Mononuclear cell (primary cell): ENCODE measurements around the gene MADD. TPM values are rescaled to one million over a fixed set of nuclear protein-coding genes. Genes with fewer than 3 reads are reported as not detected.
A peak's percentile ranks its signal among the peaks of the same experiment; 100 is the strongest.

ENCODE experiments used
- H3K27me3 ChIP-seq: 2 replicates; pipeline ENCODE4 v1.6.0; 2011; ENCODE audit warnings: low read length, control low read depth; ENCODE audit not compliant: insufficient read depth
- H3K4me1 ChIP-seq: 2 replicates; pipeline ENCODE4 v1.5.1; 2011; ENCODE audit warnings: mild to moderate bottlenecking, low read length, control low read depth; ENCODE audit not compliant: insufficient read depth
- H3K4me3 ChIP-seq: 2 replicates; pipeline ENCODE4 v1.5.1; 2011; ENCODE audit warnings: mild to moderate bottlenecking, low read length, moderate library complexity
- H3K9me3 ChIP-seq: 2 replicates; pipeline ENCODE4 v1.5.1; 2011; ENCODE audit warnings: low read depth, mild to moderate bottlenecking, control low read depth, low read length
- total RNA-seq: library from RNA; depleted of rRNA; stranded (reverse); fragments of >200 nt; gene quantifications from one replicate; pipeline ENCODE4 v1.2.3, GENCODE V29; 2012

MADD gene
- total RNA-seq, 1 donor: 87.8 TPM

- Histone ChIP-seq H3K9me3 (no peaks in the 10 kb centered on the region), H3K4me3 (no peak overlapping the region), H3K27me3 (no peaks in the 10 kb centered on the region), H3K4me1 (peaks cover 22% of the 10 kb centered on the region)
Observed at GRCh38 chr11:47244448-47245350, 25.2 kb upstream of the MADD start.

GRCh38 chr11:47245611-47246357, 24.1 kb upstream of the MADD start:
- H3K4me3 ChIP-seq: no peak overlapping the region
- H3K27me3 ChIP-seq: no peaks in the 10 kb centered on the region
- H3K9me3 ChIP-seq: no peaks in the 10 kb centered on the region
- H3K4me1 ChIP-seq: peaks cover 25% of the 10 kb centered on the region

GRCh38 chr11:47247502-47247901, 22.4 kb upstream of the MADD start:
- Histone ChIP-seq H3K9me3 (no peaks in the 10 kb centered on the region), H3K4me1 (peaks cover 25% of the 10 kb centered on the region), H3K4me3 (no peak overlapping the region), H3K27me3 (no peaks in the 10 kb centered on the region)

- H3K9me3 ChIP-seq: no peaks in the 10 kb centered on the region
- H3K27me3 ChIP-seq: no peaks in the 10 kb centered on the region
- H3K4me1 ChIP-seq: peaks cover 25% of the 10 kb centered on the region
- H3K4me3 ChIP-seq: peak overlapping the region; percentile 63
Observed at GRCh38 chr11:47248304-47248663, 21.6 kb upstream of the MADD start.

GRCh38 chr11:47248664-47249377, 21.1 kb upstream of the MADD start, which contains the start of gene ACP2:
TSS of gene ACP2 (minus strand) at chr11:47248814. CDS start at chr11:47248789, 25 bp downstream.
- Histone ChIP-seq H3K27me3 (no peaks in the 10 kb centered on the region), H3K4me1 (peaks cover 26% of the 10 kb centered on the region), H3K9me3 (no peaks in the 10 kb centered on the region), H3K4me3 (peak within 1 kb of the TSS; percentile 63)

GRCh38 chr11:47249378-47249715, 20.6 kb upstream of the MADD start:
- Histone ChIP-seq H3K27me3 (no peaks in the 10 kb centered on the region), H3K4me1 (peaks cover 32% of the 10 kb centered on the region), H3K9me3 (no peaks in the 10 kb centered on the region), H3K4me3 (peak overlapping the region; percentile 63)

- no peak overlapping the region for H3K4me3 ChIP-seq
- H3K4me1 ChIP-seq: peaks cover 42% of the 10 kb centered on the region
- no peaks in the 10 kb centered on the region for H3K9me3 ChIP-seq
- H3K27me3 ChIP-seq: no peaks in the 10 kb centered on the region
Observed at GRCh38 chr11:47251751-47252150, 18.2 kb upstream of the MADD start.

GRCh38 chr11:47253660-47254059, 16.3 kb upstream of the MADD start:
- no peak overlapping the region for H3K4me3 ChIP-seq
- no peaks in the 10 kb centered on the region for H3K27me3 ChIP-seq
- H3K4me1 ChIP-seq: peaks cover 39% of the 10 kb centered on the region
- H3K9me3 ChIP-seq: no peaks in the 10 kb centered on the region

- no peak overlapping the region for H3K4me3 ChIP-seq
- no peaks in the 10 kb centered on the region for H3K27me3 ChIP-seq
- H3K4me1 ChIP-seq: peaks cover 37% of the 10 kb centered on the region
- H3K9me3 ChIP-seq: no peaks in the 10 kb centered on the region
Observed at GRCh38 chr11:47254386-47254785, 15.5 kb upstream of the MADD start.

GRCh38 chr11:47256374-47256773, 13.6 kb upstream of the MADD start:
- H3K9me3 ChIP-seq: no peaks in the 10 kb centered on the region
- H3K4me3 ChIP-seq: no peak overlapping the region
- no peaks in the 10 kb centered on the region for H3K27me3 ChIP-seq
- H3K4me1 ChIP-seq: peaks cover 35% of the 10 kb centered on the region

- H3K4me1 ChIP-seq: peaks cover 35% of the 10 kb centered on the region
- no peaks in the 10 kb centered on the region for H3K9me3 ChIP-seq
- no peak overlapping the region for H3K4me3 ChIP-seq
- H3K27me3 ChIP-seq: no peaks in the 10 kb centered on the region
Observed at GRCh38 chr11:47257177-47257516, 12.8 kb upstream of the MADD start.

GRCh38 chr11:47257517-47258316, 12.2 kb upstream of the MADD start, which contains the start of gene NR1H3:
TSS of gene NR1H3 (plus strand) at chr11:47257996. CDS start at chr11:47259217, 1,221 bp downstream.
- Histone ChIP-seq H3K4me1 (peaks cover 35% of the 10 kb centered on the region), H3K4me3 (no peak within 1 kb of the TSS), H3K27me3 (no peaks in the 10 kb centered on the region), H3K9me3 (no peaks in the 10 kb centered on the region)

GRCh38 chr11:47258317-47258902, 11.5 kb upstream of the MADD start:
- Histone ChIP-seq H3K9me3 (no peaks in the 10 kb centered on the region), H3K4me3 (no peak overlapping the region), H3K4me1 (peaks cover 35% of the 10 kb centered on the region), H3K27me3 (no peaks in the 10 kb centered on the region)
